NK-92 treated with Interleukin-12 subunit alpha and Interleukin-12 subunit beta, amount 100 ng/mL, for 24 hours (cell line): ENCODE measurements around the gene KRT80.

Experiments
- DNase-seq: peaks from one replicate; lab custom pipeline; 2025; lab: John Stamatoyannopoulos, UW

Gene KRT80

GRCh38 chr12:52155048-52155868 is 36.6 kb downstream of the KRT80 start:
- no peak for DNase-seq

- no peak for DNase-seq
Measured at GRCh38 chr12:52152905-52153317, 38.9 kb downstream of the KRT80 start.

- DNase-seq: no peak
Measured at GRCh38 chr12:52151837-52152783, 39.7 kb downstream of the KRT80 start.

- no peak for DNase-seq
Measured at GRCh38 chr12:52151153-52151836, 40.5 kb downstream of the KRT80 start.

GRCh38 chr12:52149651-52150241 is 42.1 kb downstream of the KRT80 start:
- DNase-seq: no peak

- no peak for DNase-seq
Measured at GRCh38 chr12:52149182-52149641, 42.6 kb downstream of the KRT80 start.

GRCh38 chr12:52148464-52149181 is 43.2 kb downstream of the KRT80 start:
- DNase-seq: no peak

- no peak for DNase-seq
Measured at GRCh38 chr12:52147964-52148463, 43.8 kb downstream of the KRT80 start.

- DNase-seq: no peak
Measured at GRCh38 chr12:52147367-52147963, 44.3 kb downstream of the KRT80 start.

GRCh38 chr12:52146822-52147366 is 44.9 kb downstream of the KRT80 start:
- DNase-seq: no peak

- DNase-seq: no peak
Measured at GRCh38 chr12:52146089-52146821, 45.6 kb downstream of the KRT80 start.

GRCh38 chr12:52145228-52146088 is 46.4 kb downstream of the KRT80 start:
- no peak for DNase-seq

GRCh38 chr12:52144512-52145227 is 47.1 kb downstream of the KRT80 start:
- no peak for DNase-seq

- DNase-seq: no peak
Measured at GRCh38 chr12:52142431-52142830, 49.4 kb downstream of the KRT80 start.

GRCh38 chr12:52141875-52142274 is 49.9 kb downstream of the KRT80 start:
- DNase-seq: no peak

GRCh38 chr12:52141306-52141705 is 50.5 kb downstream of the KRT80 start:
- DNase-seq: no peak

GRCh38 chr12:52139579-52140062 is 52.2 kb downstream of the KRT80 start:
- no peak for DNase-seq

- no peak for DNase-seq
Measured at GRCh38 chr12:52139147-52139546, 52.7 kb downstream of the KRT80 start.
